OCI-LY1 (cell line): Measurements from ENCODE around the gene GNG12.

Experiments
- CTCF ChIP-seq: fragments of 200-600 bp; sonication (generic), shearing (Covaris generic); IDR thresholded peaks from 2 replicates; pipeline ENCODE4 v1.5.1; 2017; ENCODE audit warnings: mild to moderate bottlenecking, antibody characterized with exemption, low read length, moderate library complexity, mixed read lengths
- EZH2 ChIP-seq: fragments of 200-600 bp; sonication (generic), shearing (Covaris generic); IDR thresholded peaks from 2 replicates; pipeline ENCODE4 v1.8.0; 2017; ENCODE audit warnings: borderline replicate concordance, mixed run types, mild to moderate bottlenecking, antibody characterized with exemption, low read length, moderate library complexity, mixed read lengths

- no peak for TF ChIP-seq CTCF
- TF ChIP-seq EZH2, result no peak
These were observed 115.4 kb downstream of the GNG12 start for GRCh38 chr1:67717876-67718275.
